Measurements from ENCODE around the gene ALPI. TPM values are rescaled to one million over a fixed set of nuclear protein-coding genes. Genes with fewer than 3 reads are reported as not detected.

The ALPI gene
- total RNA-seq, 1 experiment from 2014 or later: 0.10 TPM

GRCh38 chr2:232487385-232488096 lies 31.6 kb downstream of the ALPI start, which contains the start of gene ECEL1:
ECEL1 (minus strand) TSS chr2:232487834; CDS start chr2:232486653, 1,181 bp downstream.
- no peaks in the 10 kb centered on the region for H3K36me3 ChIP-seq (replicated peaks; ENCODE audit: control insufficient read depth, insufficient read depth, low read length)
- peak; percentile 92 for DNase-seq
- peaks cover 52% of the 10 kb centered on the region for H3K27me3 ChIP-seq (ENCODE audit: control insufficient read depth, insufficient read depth, low read length)
- H3K4me3 ChIP-seq (ENCODE audit: insufficient read depth, low read depth, low read length): peak within 1 kb of the TSS; percentile 41

GRCh38 chr2:232488097-232488711 lies 32.3 kb downstream of the ALPI start:
- Histone ChIP-seq H3K4me3 (ENCODE audit: insufficient read depth, low read depth, low read length) (peak overlapping the region; percentile 41), H3K36me3 (replicated peaks; ENCODE audit: control insufficient read depth, insufficient read depth, low read length) (no peaks in the 10 kb centered on the region), H3K27me3 (ENCODE audit: control insufficient read depth, insufficient read depth, low read length) (peaks cover 52% of the 10 kb centered on the region)
- peak; percentile 91 for DNase-seq

- no peaks in the 10 kb centered on the region for H3K36me3 ChIP-seq (replicated peaks; ENCODE audit: control insufficient read depth, insufficient read depth, low read length)
- peaks cover 52% of the 10 kb centered on the region for H3K27me3 ChIP-seq (ENCODE audit: control insufficient read depth, insufficient read depth, low read length)
- peak; percentile 56 for DNase-seq
- no peak overlapping the region for H3K4me3 ChIP-seq (ENCODE audit: insufficient read depth, low read depth, low read length)
Measured at GRCh38 chr2:232488721-232489300, 32.9 kb downstream of the ALPI start.

GRCh38 chr2:232489516-232490220 lies 33.7 kb downstream of the ALPI start:
- H3K36me3 ChIP-seq (replicated peaks; ENCODE audit: control insufficient read depth, insufficient read depth, low read length): no peaks in the 10 kb centered on the region
- H3K27me3 ChIP-seq (ENCODE audit: control insufficient read depth, insufficient read depth, low read length): peaks cover 46% of the 10 kb centered on the region
- H3K4me3 ChIP-seq (ENCODE audit: insufficient read depth, low read depth, low read length): no peak overlapping the region
- peak; percentile 88 for DNase-seq

- DNase-seq: peak; percentile 58
- peaks cover 37% of the 10 kb centered on the region for H3K27me3 ChIP-seq (ENCODE audit: control insufficient read depth, insufficient read depth, low read length)
- H3K4me3 ChIP-seq (ENCODE audit: insufficient read depth, low read depth, low read length): no peak overlapping the region
- no peaks in the 10 kb centered on the region for H3K36me3 ChIP-seq (replicated peaks; ENCODE audit: control insufficient read depth, insufficient read depth, low read length)
Measured at GRCh38 chr2:232490221-232491138, 34.5 kb downstream of the ALPI start.

GRCh38 chr2:232491139-232491780 lies 35.3 kb downstream of the ALPI start:
- Histone ChIP-seq H3K36me3 (replicated peaks; ENCODE audit: control insufficient read depth, insufficient read depth, low read length) (no peaks in the 10 kb centered on the region), H3K4me3 (ENCODE audit: insufficient read depth, low read depth, low read length) (no peak overlapping the region), H3K27me3 (ENCODE audit: control insufficient read depth, insufficient read depth, low read length) (peaks cover 30% of the 10 kb centered on the region)
- DNase-seq: peak; percentile 56

- no peak for DNase-seq
- no peak overlapping the region for H3K4me3 ChIP-seq (ENCODE audit: insufficient read depth, low read depth, low read length)
- H3K36me3 ChIP-seq (replicated peaks; ENCODE audit: control insufficient read depth, insufficient read depth, low read length): no peaks in the 10 kb centered on the region
- H3K27me3 ChIP-seq (ENCODE audit: control insufficient read depth, insufficient read depth, low read length): peaks cover 19% of the 10 kb centered on the region
Measured at GRCh38 chr2:232492236-232492848, 36.4 kb downstream of the ALPI start.

GRCh38 chr2:232492963-232493700 lies 37.2 kb downstream of the ALPI start:
- Histone ChIP-seq H3K36me3 (replicated peaks; ENCODE audit: control insufficient read depth, insufficient read depth, low read length) (no peaks in the 10 kb centered on the region), H3K4me3 (ENCODE audit: insufficient read depth, low read depth, low read length) (no peak overlapping the region), H3K27me3 (ENCODE audit: control insufficient read depth, insufficient read depth, low read length) (peaks cover 13% of the 10 kb centered on the region)
- no peak for DNase-seq

GRCh38 chr2:232493701-232494474 lies 37.9 kb downstream of the ALPI start:
- H3K27me3 ChIP-seq (ENCODE audit: control insufficient read depth, insufficient read depth, low read length): peaks cover 6% of the 10 kb centered on the region
- no peaks in the 10 kb centered on the region for H3K36me3 ChIP-seq (replicated peaks; ENCODE audit: control insufficient read depth, insufficient read depth, low read length)
- H3K4me3 ChIP-seq (ENCODE audit: insufficient read depth, low read depth, low read length): no peak overlapping the region
- peak; percentile 58 for DNase-seq

GRCh38 chr2:232494542-232494941 lies 38.6 kb downstream of the ALPI start:
- no peak for DNase-seq
- Histone ChIP-seq H3K36me3 (replicated peaks; ENCODE audit: control insufficient read depth, insufficient read depth, low read length) (no peaks in the 10 kb centered on the region), H3K4me3 (ENCODE audit: insufficient read depth, low read depth, low read length) (no peak overlapping the region), H3K27me3 (ENCODE audit: control insufficient read depth, insufficient read depth, low read length) (peaks cover 3% of the 10 kb centered on the region; the same call in 1 of the 2 replicates)

- no peaks in the 10 kb centered on the region for H3K36me3 ChIP-seq (replicated peaks; ENCODE audit: control insufficient read depth, insufficient read depth, low read length)
- no peaks in the 10 kb centered on the region; the same call in 1 of the 2 replicates for H3K27me3 ChIP-seq (ENCODE audit: control insufficient read depth, insufficient read depth, low read length)
- no peak overlapping the region for H3K4me3 ChIP-seq (ENCODE audit: insufficient read depth, low read depth, low read length)
- no peak for DNase-seq
Measured at GRCh38 chr2:232495292-232495691, 39.3 kb downstream of the ALPI start.
